Chondrocyte (in vitro differentiated cells): ENCODE results near the gene ATP6V1F. TPM values are rescaled to one million over a fixed set of nuclear protein-coding genes. Genes with fewer than 3 reads are reported as not detected.

Experiments used
- DNase-seq: peaks from one replicate; pipeline ENCODE4 v3.0.0; 2021; ENCODE audit warnings: mixed read lengths, low spot score
- H3K27ac Mint-ChIP-seq: one replicate; pipeline ENCODE4 v1.8.0; 2021; ENCODE audit warnings: mild to moderate bottlenecking, moderate library complexity, mixed read lengths; ENCODE audit not compliant: unreplicated experiment
- H3K27me3 Mint-ChIP-seq: 2 replicates; pipeline ENCODE4 v1.8.0; 2021; ENCODE audit warnings: low read depth, mixed read lengths
- H3K36me3 Mint-ChIP-seq: 2 replicates; pipeline ENCODE4 v1.8.0; 2021; ENCODE audit warnings: low read depth, mixed read lengths
- H3K4me1 Mint-ChIP-seq: 2 replicates; pipeline ENCODE4 v1.8.0; 2021; ENCODE audit warnings: low read depth, mild to moderate bottlenecking, mixed read lengths
- H3K4me3 Mint-ChIP-seq: one replicate; pipeline ENCODE4 v1.8.0; 2021; ENCODE audit warnings: mild to moderate bottlenecking, moderate library complexity, mixed read lengths; ENCODE audit not compliant: unreplicated experiment
- H3K9me3 Mint-ChIP-seq: 2 replicates; pipeline ENCODE4 v1.8.0; 2021; ENCODE audit warnings: low read depth, mixed read lengths
- CTCF ChIP-seq: fragments of 200-600 bp; sonication (generic); IDR thresholded peaks from 2 replicates; pipeline ENCODE4 v1.5.0; 2021; ENCODE audit warnings: antibody characterized with exemption, mild to moderate bottlenecking, moderate library complexity
- total RNA-seq: library from RNA; stranded (reverse); gene quantifications from 3 replicates; pipeline ENCODE4 v1.2.1, GENCODE V29; 2021

ATP6V1F gene
- total RNA-seq, 1 donor from 2014 or later: 154 TPM

GRCh38 chr7:128860158-128861073 is 2.2 kb upstream of the ATP6V1F start:
- no peak overlapping the region for H3K4me3 Mint-ChIP-seq
- peak; percentile 29 for TF ChIP-seq CTCF
- H3K27me3 Mint-ChIP-seq: no peaks in the 10 kb centered on the region
- H3K4me1 Mint-ChIP-seq: peaks cover 17% of the 10 kb centered on the region
- no peaks in the 10 kb centered on the region for H3K9me3 Mint-ChIP-seq
- DNase-seq: no peak
- peak overlapping the region; percentile 53 for H3K27ac Mint-ChIP-seq
- H3K36me3 Mint-ChIP-seq: peaks cover 15% of the 10 kb centered on the region

- peak overlapping the region; percentile 100 for H3K4me3 Mint-ChIP-seq
- H3K9me3 Mint-ChIP-seq: no peaks in the 10 kb centered on the region
- no peaks in the 10 kb centered on the region for H3K27me3 Mint-ChIP-seq
- H3K4me1 Mint-ChIP-seq: peaks cover 22% of the 10 kb centered on the region
- no peak for DNase-seq
- peak overlapping the region; percentile 100 for H3K27ac Mint-ChIP-seq
- no peak for TF ChIP-seq CTCF
- H3K36me3 Mint-ChIP-seq: peaks cover 14% of the 10 kb centered on the region
Observed at GRCh38 chr7:128861957-128862570, 592 bp upstream of the ATP6V1F start.

- Mint-ChIP-seq H3K9me3 (no peaks in the 10 kb centered on the region), H3K27ac (peak overlapping the region; percentile 100), H3K4me3 (peak overlapping the region; percentile 100), H3K4me1 (peaks cover 29% of the 10 kb centered on the region), H3K36me3 (peaks cover 12% of the 10 kb centered on the region), H3K27me3 (no peaks in the 10 kb centered on the region)
- no peak for DNase-seq
- TF ChIP-seq CTCF: peak; percentile 77
Observed at GRCh38 chr7:128863433-128863989, 855 bp downstream of the ATP6V1F start.

- no peaks in the 10 kb centered on the region for H3K27me3 Mint-ChIP-seq
- peaks cover 37% of the 10 kb centered on the region for H3K4me1 Mint-ChIP-seq
- no peak for TF ChIP-seq CTCF
- H3K36me3 Mint-ChIP-seq: peaks cover 12% of the 10 kb centered on the region
- no peaks in the 10 kb centered on the region for H3K9me3 Mint-ChIP-seq
- no peak overlapping the region for H3K4me3 Mint-ChIP-seq
- no peak for DNase-seq
- H3K27ac Mint-ChIP-seq: no peak overlapping the region
Observed at GRCh38 chr7:128865303-128865702, 2.6 kb downstream of the ATP6V1F start.
